GM12801 (cell line): Measurements from ENCODE around the gene RANGAP1.

ENCODE experiments used
- TF ChIP-seq, protein P1 (sequence below): IDR thresholded peaks from one replicate; pipeline ENCODE4 v1.5.1; 2011; ENCODE audit warnings: control low read depth; ENCODE audit not compliant: insufficient read length; ENCODE audit errors: extremely low read depth

The RANGAP1 gene

DNA sequence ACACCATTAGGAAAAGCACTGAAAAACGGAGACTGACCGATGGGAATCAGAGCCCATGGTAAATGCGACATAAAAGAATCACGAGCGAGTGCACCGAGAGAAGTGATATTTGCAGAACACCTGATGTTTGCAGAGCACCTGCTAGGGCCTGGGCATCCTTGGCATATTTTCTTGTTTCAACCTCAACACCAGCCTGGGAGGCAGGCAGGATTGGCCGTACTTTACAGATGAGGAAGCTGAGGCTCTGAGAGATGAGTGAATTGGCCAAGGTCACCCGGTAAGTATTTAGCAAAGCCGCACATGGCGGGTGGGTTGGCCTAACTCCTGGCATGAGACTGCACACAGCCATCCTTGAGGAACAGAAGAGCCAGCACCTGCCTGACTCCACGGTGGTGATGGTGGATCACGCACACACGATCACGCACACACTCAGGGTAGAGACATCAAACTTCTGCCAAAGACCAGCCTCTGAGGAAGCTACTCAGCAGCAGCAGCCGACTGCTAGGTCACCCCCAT lies 23.7 kb downstream of the RANGAP1 start:
- TF ChIP-seq, protein P1, sequence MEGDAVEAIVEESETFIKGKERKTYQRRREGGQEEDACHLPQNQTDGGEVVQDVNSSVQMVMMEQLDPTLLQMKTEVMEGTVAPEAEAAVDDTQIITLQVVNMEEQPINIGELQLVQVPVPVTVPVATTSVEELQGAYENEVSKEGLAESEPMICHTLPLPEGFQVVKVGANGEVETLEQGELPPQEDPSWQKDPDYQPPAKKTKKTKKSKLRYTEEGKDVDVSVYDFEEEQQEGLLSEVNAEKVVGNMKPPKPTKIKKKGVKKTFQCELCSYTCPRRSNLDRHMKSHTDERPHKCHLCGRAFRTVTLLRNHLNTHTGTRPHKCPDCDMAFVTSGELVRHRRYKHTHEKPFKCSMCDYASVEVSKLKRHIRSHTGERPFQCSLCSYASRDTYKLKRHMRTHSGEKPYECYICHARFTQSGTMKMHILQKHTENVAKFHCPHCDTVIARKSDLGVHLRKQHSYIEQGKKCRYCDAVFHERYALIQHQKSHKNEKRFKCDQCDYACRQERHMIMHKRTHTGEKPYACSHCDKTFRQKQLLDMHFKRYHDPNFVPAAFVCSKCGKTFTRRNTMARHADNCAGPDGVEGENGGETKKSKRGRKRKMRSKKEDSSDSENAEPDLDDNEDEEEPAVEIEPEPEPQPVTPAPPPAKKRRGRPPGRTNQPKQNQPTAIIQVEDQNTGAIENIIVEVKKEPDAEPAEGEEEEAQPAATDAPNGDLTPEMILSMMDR = no peak

DNA sequence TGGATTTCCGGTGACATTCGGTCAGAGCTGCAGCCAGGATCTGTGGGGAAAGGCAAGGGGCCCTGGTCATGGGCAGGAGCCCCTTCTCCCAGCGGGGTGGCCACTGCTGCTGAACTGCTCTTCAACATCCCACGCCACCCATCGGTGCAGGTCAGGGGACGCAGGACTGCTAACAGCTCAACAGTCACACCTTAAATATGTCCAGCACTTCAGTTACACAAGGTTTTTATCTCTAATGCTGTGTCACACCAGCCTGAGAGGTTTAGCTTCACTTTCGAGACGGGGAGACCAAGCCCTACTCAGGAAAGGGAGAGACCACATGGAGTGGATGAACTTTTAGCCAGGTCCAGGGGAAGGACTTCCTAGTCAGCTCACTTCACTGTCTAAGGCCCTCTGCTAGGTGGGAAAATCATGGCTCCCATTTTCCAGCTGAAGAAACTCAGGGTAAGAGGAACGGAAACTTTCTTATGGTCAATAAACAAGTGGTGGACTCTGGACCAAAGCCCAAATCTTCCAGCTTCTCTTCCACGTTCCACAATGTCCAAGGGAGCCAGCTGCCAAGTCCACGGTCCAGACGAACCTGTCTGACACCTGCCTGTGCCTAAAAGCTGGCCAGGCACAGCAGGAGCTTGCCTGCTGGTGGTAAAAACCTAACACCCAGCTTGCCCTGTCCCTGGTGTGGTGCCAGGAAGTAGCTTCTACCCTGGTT lies 24.3 kb downstream of the RANGAP1 start:
- TF ChIP-seq, protein P1 = no peak

DNA sequence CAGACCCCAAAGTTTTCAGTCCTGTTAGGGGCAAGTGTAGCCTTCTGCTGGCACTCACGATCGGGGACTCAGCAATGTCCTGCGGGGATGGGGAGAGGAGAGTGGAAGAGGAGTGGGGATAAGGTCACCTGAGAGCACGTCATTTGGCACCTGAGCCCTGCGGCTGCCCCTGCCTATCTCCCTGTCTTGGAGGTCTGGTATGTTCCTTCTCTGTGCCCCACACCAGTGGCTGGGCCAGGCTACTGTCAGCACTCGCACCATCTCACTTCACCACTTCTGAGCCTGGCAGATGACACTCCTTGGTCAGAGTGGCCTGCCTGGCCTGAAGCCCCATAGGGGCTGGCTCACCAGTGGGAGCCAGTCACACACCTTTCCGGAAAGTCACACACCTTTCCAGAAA lies 25.1 kb downstream of the RANGAP1 start:
- TF ChIP-seq, protein P1 = no peak

DNA sequence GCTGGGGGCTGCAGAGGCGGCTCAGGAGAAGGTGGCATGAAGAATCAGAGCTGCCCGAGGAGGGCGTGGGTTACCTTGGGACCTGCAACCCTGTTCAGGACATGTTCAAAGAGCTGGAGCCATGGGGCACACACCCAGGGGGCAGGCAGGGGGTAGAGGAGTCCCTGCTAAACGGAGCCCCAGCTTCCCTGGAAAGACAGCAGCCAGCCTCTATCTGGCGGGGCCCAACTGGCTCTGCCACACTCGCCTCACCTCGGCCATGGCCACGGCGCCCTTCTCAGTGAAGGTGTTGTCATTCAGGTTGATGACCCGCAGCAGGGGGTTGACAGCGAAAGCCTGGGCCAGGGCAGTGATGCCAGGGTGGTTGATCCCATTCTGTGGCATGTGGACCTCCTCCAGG lies 28.3 kb downstream of the RANGAP1 start:
- TF ChIP-seq, protein P1 = no peak

DNA sequence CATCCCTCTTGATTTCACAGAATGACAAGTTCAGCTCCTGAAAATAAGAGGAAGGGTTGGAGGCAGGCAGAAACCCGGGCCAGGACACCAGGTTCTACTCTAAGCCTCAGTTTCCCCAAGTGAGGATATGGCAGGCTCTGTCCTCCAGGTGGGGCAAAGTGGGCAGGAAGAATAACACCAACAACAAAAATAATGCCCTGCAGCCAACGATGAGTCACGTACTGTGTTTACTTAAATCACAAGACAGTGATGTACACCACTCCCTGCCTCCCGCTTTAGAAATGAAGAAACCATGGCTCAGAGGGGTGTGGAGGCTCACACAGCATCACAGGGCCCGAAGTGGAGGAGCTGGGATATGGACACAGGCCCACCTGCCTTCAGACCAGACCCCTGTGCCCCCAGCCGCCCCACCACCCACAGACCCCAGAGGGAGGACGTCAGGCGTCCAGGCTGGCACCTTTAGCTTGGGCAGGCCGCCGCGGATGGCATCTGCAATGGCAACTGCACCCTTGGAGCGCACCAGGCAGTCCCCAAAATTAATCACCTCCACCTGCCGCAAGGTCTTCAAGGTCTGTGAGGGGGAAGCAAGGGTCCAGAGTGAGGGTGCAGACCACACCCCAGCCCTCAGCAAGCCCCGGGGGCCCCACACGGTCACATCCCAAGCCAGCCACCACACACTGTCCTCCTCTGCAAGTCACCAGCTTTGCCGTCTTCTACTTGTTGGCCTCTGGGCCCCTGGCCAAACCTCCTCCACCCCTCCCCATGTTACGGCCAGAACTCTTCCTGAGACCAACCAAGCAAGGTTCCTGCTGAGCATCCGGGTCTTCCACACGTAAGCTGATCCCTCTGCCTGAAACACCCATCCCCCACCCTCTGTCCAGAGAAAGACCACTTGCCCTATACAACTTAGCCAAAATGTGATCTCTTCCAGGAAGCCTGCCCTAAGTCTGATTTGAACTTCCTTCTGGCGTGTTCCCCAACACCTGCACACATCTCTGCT lies 29.4 kb downstream of the RANGAP1 start:
- TF ChIP-seq, protein P1 = no peak

DNA sequence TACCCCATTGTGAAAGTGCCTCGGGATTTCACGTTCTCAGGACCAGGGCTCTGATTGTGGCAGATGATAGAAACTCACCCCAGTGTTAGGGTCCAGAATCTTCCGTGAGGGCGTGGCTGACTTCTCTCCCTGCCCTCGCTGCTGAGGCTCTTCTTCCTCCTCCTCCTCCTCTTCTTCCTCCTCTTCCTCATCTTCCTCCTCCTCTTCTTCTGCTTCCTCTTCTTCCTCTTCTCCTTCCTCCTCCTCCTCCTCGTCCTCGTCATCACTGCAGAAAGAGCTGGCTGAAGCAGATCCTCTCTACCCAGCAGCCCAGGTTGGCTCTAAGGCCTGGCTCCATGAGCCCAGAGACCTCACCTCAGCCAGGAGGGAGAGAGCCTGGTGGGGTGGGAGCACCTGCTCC lies 31.8 kb downstream of the RANGAP1 start:
- TF ChIP-seq, protein P1 = no peak

DNA sequence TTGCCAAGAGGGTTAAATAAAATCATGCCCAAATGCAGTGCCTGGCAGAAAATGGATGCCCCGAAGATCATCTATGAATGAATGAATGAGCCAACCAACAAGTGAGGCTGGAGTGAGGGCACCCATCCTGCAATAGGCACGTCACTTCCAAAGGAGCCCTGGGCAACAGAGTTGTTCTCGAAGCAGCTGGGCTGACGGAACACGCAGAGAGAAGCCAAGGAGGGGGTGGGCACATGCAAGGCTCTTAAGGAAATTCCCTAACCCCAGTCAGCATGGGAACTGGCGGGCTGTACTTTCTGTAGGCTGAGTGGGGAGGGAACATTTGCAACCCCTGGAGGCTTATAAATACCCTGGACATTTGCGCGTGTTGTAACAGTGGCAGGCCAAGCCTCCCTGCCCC lies 33.6 kb downstream of the RANGAP1 start:
- TF ChIP-seq, protein P1 = no peak
